Endothelial cell of umbilical vein (primary cell): ENCODE data around the gene PDCD6IP.

Experiments
- EZH2 ChIP-seq: IDR thresholded peaks from 2 replicates; pipeline ENCODE4 v1.6.1; 2012; ENCODE audit warnings: borderline replicate concordance, low read depth, mild to moderate bottlenecking, moderate library complexity, low read length, inconsistent platforms; ENCODE audit not compliant: severe bottlenecking
- FOS ChIP-seq: IDR thresholded peaks from 2 replicates; pipeline ENCODE4 v1.6.1; 2011; ENCODE audit warnings: mild to moderate bottlenecking, low read length, moderate library complexity, borderline replicate concordance; ENCODE audit not compliant: insufficient read depth
- GATA2 ChIP-seq: IDR thresholded peaks from 2 replicates; pipeline ENCODE4 v1.7.0; 2011; ENCODE audit warnings: low read depth, mild to moderate bottlenecking, moderate library complexity, mixed read lengths, low read length; ENCODE audit not compliant: insufficient read length, insufficient read depth
- JUN ChIP-seq: IDR thresholded peaks from 2 replicates; pipeline ENCODE4 v1.6.1; 2011; ENCODE audit warnings: borderline replicate concordance, low read depth; ENCODE audit not compliant: insufficient read length, insufficient read depth
- MYC ChIP-seq: IDR thresholded peaks from one replicate; pipeline ENCODE4 v1.6.1; 2011; ENCODE audit warnings: mild to moderate bottlenecking, low read depth, low read length
- POLR2A ChIP-seq: IDR thresholded peaks from 2 replicates; pipeline ENCODE4 v1.6.1; 2012; ENCODE audit warnings: low read depth, mild to moderate bottlenecking, control low read depth, low read length
- POLR2AphosphoS5 ChIP-seq: IDR thresholded peaks from 2 replicates; pipeline ENCODE4 v1.6.1; 2012; ENCODE audit warnings: low read depth, mild to moderate bottlenecking, control low read depth, low read length, moderate library complexity; ENCODE audit not compliant: insufficient read depth
- TF ChIP-seq, protein P1 (sequence below), 2 donors: IDR thresholded peaks; 1 replicate in 1 of 2; 2 replicates in 1 of 2; pipeline ENCODE4 v1.5.1; 2011; ENCODE audit warnings: low read length in 2 of 2, mild to moderate bottlenecking in 2 of 2, moderate library complexity in 2 of 2, control low read depth in 1 of 2, inconsistent platforms in 1 of 2, low read depth in 1 of 2; ENCODE audit not compliant: insufficient read depth in 1 of 2; ENCODE audit errors: extremely low read depth in 1 of 2
- TF ChIP-seq, protein P2 (sequence below): IDR thresholded peaks from 2 replicates; pipeline ENCODE4 v1.6.1; 2011; ENCODE audit not compliant: insufficient read depth, insufficient read length

DNA sequence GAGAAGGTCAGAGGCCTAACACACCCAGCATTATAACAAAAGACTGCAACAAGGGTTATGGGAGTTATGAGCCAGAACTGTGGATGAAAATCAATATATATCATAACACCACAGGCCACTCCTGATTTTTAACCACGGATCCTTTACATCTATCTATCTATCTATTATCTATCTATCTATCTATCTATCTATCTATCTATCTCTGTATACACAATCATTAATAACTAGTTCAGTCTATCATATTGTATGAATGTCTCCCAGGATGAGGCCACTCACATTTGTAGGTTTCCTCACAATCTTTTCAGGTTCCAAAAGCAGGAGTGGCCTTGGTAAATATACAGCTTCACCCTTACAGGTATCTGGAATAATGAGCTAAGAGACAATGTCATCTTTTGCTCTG, 94.2 kb downstream of the PDCD6IP start:
- TF ChIP-seq, protein P1, sequence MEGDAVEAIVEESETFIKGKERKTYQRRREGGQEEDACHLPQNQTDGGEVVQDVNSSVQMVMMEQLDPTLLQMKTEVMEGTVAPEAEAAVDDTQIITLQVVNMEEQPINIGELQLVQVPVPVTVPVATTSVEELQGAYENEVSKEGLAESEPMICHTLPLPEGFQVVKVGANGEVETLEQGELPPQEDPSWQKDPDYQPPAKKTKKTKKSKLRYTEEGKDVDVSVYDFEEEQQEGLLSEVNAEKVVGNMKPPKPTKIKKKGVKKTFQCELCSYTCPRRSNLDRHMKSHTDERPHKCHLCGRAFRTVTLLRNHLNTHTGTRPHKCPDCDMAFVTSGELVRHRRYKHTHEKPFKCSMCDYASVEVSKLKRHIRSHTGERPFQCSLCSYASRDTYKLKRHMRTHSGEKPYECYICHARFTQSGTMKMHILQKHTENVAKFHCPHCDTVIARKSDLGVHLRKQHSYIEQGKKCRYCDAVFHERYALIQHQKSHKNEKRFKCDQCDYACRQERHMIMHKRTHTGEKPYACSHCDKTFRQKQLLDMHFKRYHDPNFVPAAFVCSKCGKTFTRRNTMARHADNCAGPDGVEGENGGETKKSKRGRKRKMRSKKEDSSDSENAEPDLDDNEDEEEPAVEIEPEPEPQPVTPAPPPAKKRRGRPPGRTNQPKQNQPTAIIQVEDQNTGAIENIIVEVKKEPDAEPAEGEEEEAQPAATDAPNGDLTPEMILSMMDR (IDR thresholded peaks at IDR 0.05; ENCODE audit: extremely low read depth in 1 of 2, insufficient read depth in 1 of 2, low read depth in 1 of 2, low read length in 2 of 2): no peak
- TF ChIP-seq MYC: no peak
- TF ChIP-seq POLR2A: no peak
- no peak for TF ChIP-seq POLR2AphosphoS5
- TF ChIP-seq, protein P2, sequence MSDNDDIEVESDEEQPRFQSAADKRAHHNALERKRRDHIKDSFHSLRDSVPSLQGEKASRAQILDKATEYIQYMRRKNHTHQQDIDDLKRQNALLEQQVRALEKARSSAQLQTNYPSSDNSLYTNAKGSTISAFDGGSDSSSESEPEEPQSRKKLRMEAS: no peak
- TF ChIP-seq EZH2: no peak
- no peak for TF ChIP-seq JUN
- no peak for TF ChIP-seq FOS
- TF ChIP-seq GATA2: no peak
